Measurements from ENCODE around the gene ADSS1.

The ADSS1 gene

GRCh38 chr14:104770851-104771272 is 46.8 kb downstream of the ADSS1 start:
- peak; percentile 1 for DNase-seq

GRCh38 chr14:104771374-104771773 is 47.3 kb downstream of the ADSS1 start:
- no peak for DNase-seq

GRCh38 chr14:104771918-104772706 is 48.1 kb downstream of the ADSS1 start:
- no peak for DNase-seq

GRCh38 chr14:104772707-104773504 is 48.9 kb downstream of the ADSS1 start:
- DNase-seq = no peak

GRCh38 chr14:104773505-104774452 is 49.8 kb downstream of the ADSS1 start:
- DNase-seq = no peak

- DNase-seq = no peak
Observed at GRCh38 chr14:104774453-104775072, 50.5 kb downstream of the ADSS1 start.

- no peak for DNase-seq
Observed at GRCh38 chr14:104775073-104775489, 51.1 kb downstream of the ADSS1 start.

- no peak for DNase-seq
Observed at GRCh38 chr14:104776481-104776880, 52.5 kb downstream of the ADSS1 start.

GRCh38 chr14:104776961-104777807 is 53.2 kb downstream of the ADSS1 start:
- no peak for DNase-seq

GRCh38 chr14:104777808-104778249 is 53.8 kb downstream of the ADSS1 start:
- no peak for DNase-seq

- no peak for DNase-seq
Observed at GRCh38 chr14:104778694-104779331, 54.8 kb downstream of the ADSS1 start.

- no peak for DNase-seq
Observed at GRCh38 chr14:104779776-104780512, 55.9 kb downstream of the ADSS1 start.

GRCh38 chr14:104780513-104781030 is 56.5 kb downstream of the ADSS1 start:
- no peak for DNase-seq

- DNase-seq = no peak
Observed at GRCh38 chr14:104781271-104782077, 57.4 kb downstream of the ADSS1 start.

- no peak for DNase-seq
Observed at GRCh38 chr14:104782086-104782807, 58.2 kb downstream of the ADSS1 start.

- DNase-seq = no peak
Observed at GRCh38 chr14:104782808-104783139, 58.7 kb downstream of the ADSS1 start.

- no peak for DNase-seq
Observed at GRCh38 chr14:104783484-104784217, 59.6 kb downstream of the ADSS1 start.

- no peak for DNase-seq
Observed at GRCh38 chr14:104784218-104784568, 60.2 kb downstream of the ADSS1 start.
